K562 (cell line): ENCODE results near the gene RAB6A. TPM values are rescaled to one million over a fixed set of nuclear protein-coding genes. Genes with fewer than 3 reads are reported as not detected.
A peak's percentile ranks its signal among the peaks of the same experiment; 100 is the strongest.

ENCODE experiments used
- ATAC-seq: fragments of 200-7000 bp; cut with Tn5 transposase; 3 replicates; pipeline ENCODE4 v1.9.1; 2020; ENCODE audit warnings: moderate library complexity
- BruUV-seq: library from RNA; stranded (reverse); fragments of 400-500 nt; replicated peaks from 2 replicates; lab custom pipeline; 2021; lab: Mats Ljungman, UMichigan
- CTCF ChIA-PET: fragments of 300-600 bp; formaldehyde crosslinking; extraction: SDS; loops from one replicate; lab custom pipeline; 2021; ENCODE audit warnings: low intra/inter-chr PET ratio; lab: Yijun Ruan, JAX
- POLR2A ChIA-PET: fragments of 300-600, 350-650 bp; sonication (Branson Sonifier 250); formaldehyde crosslinking; extraction: SDS; loops from one replicate; lab custom pipeline; 2021; ENCODE audit warnings: antibody characterized with exemption, inconsistent platforms; lab: Yijun Ruan, JAX
- DNase-seq, 4 experiments: peaks; one replicate each; pipeline versions ENCODE4 v3.0.0 to v3.0.0-alpha.2; 2011 to 2018; ENCODE audit warnings: low spot score in 3 of 4, mixed read lengths in 3 of 4; ENCODE audit errors: extremely low read depth in 1 of 4
- FAIRE-seq: peaks from 2 replicates; lab custom pipeline; 2011; peaks lifted over from hg19 to GRCh38; lab: Jason Lieb, UNC
- H2AFZ ChIP-seq: 2 replicates; pipeline ENCODE4 v1.6.0; 2011; ENCODE audit warnings: low read depth, low read length, control low read depth, inconsistent platforms
- H3K27ac ChIP-seq: fragments of 200-600 bp; 3 replicates; pipeline ENCODE4 v1.8.0; 2011; ENCODE audit warnings: low read depth, mild to moderate bottlenecking, control low read depth, inconsistent platforms, low read length, moderate library complexity, mixed read lengths; ENCODE audit errors: extremely low read depth
- H3K27me3 ChIP-seq, 2 experiments: fragments of 300-600 bp in 1 of 2; 2 replicates in 1 of 2; 3 replicates in 1 of 2; pipeline versions ENCODE4 v1.6.0 to v1.8.0; 2011; ENCODE audit warnings: inconsistent platforms in 2 of 2, low read length in 2 of 2, mild to moderate bottlenecking in 1 of 2, mixed read lengths in 1 of 2, moderate library complexity in 1 of 2; ENCODE audit not compliant: control insufficient read depth in 2 of 2, insufficient read depth in 2 of 2
- H3K36me3 ChIP-seq: fragments of 300-600 bp; 3 replicates; pipeline ENCODE4 v1.8.0; 2011; ENCODE audit warnings: mild to moderate bottlenecking, low read length, inconsistent platforms; ENCODE audit not compliant: control insufficient read depth, insufficient read depth
- H3K4me1 ChIP-seq, 2 experiments: fragments of 200-600 bp in 1 of 2; replicated peaks in 1 of 2; 2 replicates in 1 of 2; 3 replicates in 1 of 2; pipeline versions ENCODE4 v1.5.1 to v1.8.0; 2011; ENCODE audit warnings: inconsistent platforms in 2 of 2, low read length in 2 of 2, mild to moderate bottlenecking in 1 of 2, mixed read lengths in 1 of 2, moderate library complexity in 1 of 2; ENCODE audit not compliant: control insufficient read depth in 2 of 2, insufficient read depth in 2 of 2
- H3K4me2 ChIP-seq: 2 replicates; pipeline ENCODE4 v1.6.1; 2011; ENCODE audit warnings: low read length, control low read depth, inconsistent platforms, mixed read lengths; ENCODE audit not compliant: insufficient read depth
- H3K4me3 ChIP-seq: fragments of 200-600 bp; sonication (generic), shearing (Covaris generic); 2 replicates; pipeline ENCODE4 v1.5.1; 2016; ENCODE audit warnings: control low read depth, inconsistent platforms
- H3K79me2 ChIP-seq: fragments of 200-600 bp; 3 replicates; pipeline ENCODE4 v1.8.0; 2011; ENCODE audit warnings: low read length, inconsistent platforms; ENCODE audit not compliant: control insufficient read depth, insufficient read depth
- H3K9ac ChIP-seq, 2 experiments: 2 replicates each; pipeline versions ENCODE4 v1.6.0 to v1.6.1; 2011; ENCODE audit warnings: low read depth in 2 of 2, low read length in 2 of 2, control low read depth in 1 of 2, inconsistent platforms in 1 of 2, mild to moderate bottlenecking in 1 of 2, mixed read lengths in 1 of 2; ENCODE audit not compliant: insufficient read depth in 1 of 2
- H3K9me1 ChIP-seq: one replicate; pipeline ENCODE4 v1.6.0; 2011; ENCODE audit warnings: inconsistent platforms, mild to moderate bottlenecking, low read length, moderate library complexity; ENCODE audit not compliant: control insufficient read depth, insufficient read depth
- H3K9me3 ChIP-seq: replicated peaks from 2 replicates; pipeline ENCODE4 v1.5.1; 2011; ENCODE audit warnings: low read depth, low read length, inconsistent platforms; ENCODE audit not compliant: control insufficient read depth, insufficient read depth
- H4K20me1 ChIP-seq: replicated peaks from 2 replicates; pipeline ENCODE4 v1.6.1; 2011; ENCODE audit warnings: low read length, inconsistent platforms, mixed read lengths; ENCODE audit not compliant: control insufficient read depth, insufficient read depth
- ADNP ChIP-seq: fragments of 200-800 bp; sonication (Bioruptor generic); IDR thresholded peaks from 2 replicates; pipeline ENCODE4 v1.6.1; 2016; ENCODE audit warnings: missing genetic modification characterization, missing compliant biosample characterization
- BCOR ChIP-seq: fragments of 450-650 bp; IDR thresholded peaks from 2 replicates; pipeline ENCODE4 v1.6.1; 2016
- CBFA2T3 ChIP-seq: fragments of 450-650 bp; IDR thresholded peaks from 2 replicates; pipeline ENCODE4 v1.6.1; 2017
- ELK1 ChIP-seq: sonication (generic); formaldehyde crosslinking; IDR thresholded peaks from 2 replicates; pipeline ENCODE4 v1.8.1; 2022; ENCODE audit warnings: missing genetic modification reagents
- KDM1A ChIP-seq, 2 experiments: fragments of 450-650 bp; IDR thresholded peaks; 2 replicates each; pipeline ENCODE4 v1.6.1; 2016; ENCODE audit warnings: mild to moderate bottlenecking in 2 of 2
- KLF10 ChIP-seq: fragments of 250-450 bp; sonication (Bioruptor Pico); IDR thresholded peaks from 2 replicates; pipeline ENCODE4 v1.6.1; 2021; ENCODE audit warnings: matching md5 sums
- MEF2A ChIP-seq: IDR thresholded peaks from 2 replicates; pipeline ENCODE4 v1.6.1; 2011; ENCODE audit warnings: low read depth, mild to moderate bottlenecking, low read length, moderate library complexity; ENCODE audit not compliant: control insufficient read depth
- NCOA1 ChIP-seq: fragments of 450-650 bp; IDR thresholded peaks from 2 replicates; pipeline ENCODE4 v1.6.1; 2016; ENCODE audit warnings: low read depth
- SMARCA5 ChIP-seq: fragments of 450-650 bp; IDR thresholded peaks from 2 replicates; pipeline ENCODE4 v1.6.1; 2016
- THRA ChIP-seq: fragments of 450-650 bp; IDR thresholded peaks from 2 replicates; pipeline ENCODE4 v1.6.1; 2017; ENCODE audit warnings: mild to moderate bottlenecking, moderate library complexity
- TOE1 ChIP-seq, 2 experiments: fragments of 450-650 bp in 1 of 2; sonication (generic) in 1 of 2; formaldehyde crosslinking in 1 of 2; IDR thresholded peaks; 2 replicates each; pipeline versions ENCODE4 v1.7.1 to v1.8.0; 2016 to 2022; ENCODE audit warnings: borderline replicate concordance in 2 of 2, mild to moderate bottlenecking in 2 of 2, antibody characterized with exemption in 1 of 2, inconsistent platforms in 1 of 2, low read depth in 1 of 2, missing genetic modification reagents in 1 of 2, moderate library complexity in 1 of 2
- ZNF436 ChIP-seq: fragments of 250-450, 450-650 bp; sonication (Bioruptor Pico); formaldehyde crosslinking; IDR thresholded peaks from 2 replicates; pipeline ENCODE4 v1.7.0; 2020; ENCODE audit warnings: mild to moderate bottlenecking
- WGBS: fragments of 100-300 bp; shearing (Covaris generic); methylation state at CpG from one replicate; pipeline ENCODE4 v1.1.6; 2016; ENCODE audit warnings: low coverage, mixed read lengths; ENCODE audit not compliant: insufficient coverage; ENCODE audit errors: missing lambda C conversion rate; 5-methylcytosine and 5-hydroxymethylcytosine counted together
- in situ Hi-C: fragments of 300-500 bp; cut with MboI; formaldehyde crosslinking; loops from 4 replicates; pipeline ENCODE4 v1.15.0; 2018; ENCODE audit warnings: inconsistent platforms, mixed read lengths
- intact Hi-C: fragments of 100-400 bp; cut with micrococcal nuclease; formaldehyde crosslinking; loops from 2 replicates; pipeline ENCODE4 v1.14.2; 2022
- polyA plus RNA-seq, 8 experiments: library from polyadenylated mRNA; depleted of rRNA in 4 of 8; stranded (reverse) in 5 of 8; unstranded in 3 of 8; fragments of >200 nt; fragmentation: Nextera tagmentation in 2 of 8; fragmentation: Illumina TruSeq in 1 of 8; extraction: Ambion mirVana in 2 of 8; extraction: Trizol in 1 of 8; gene quantifications; 2 replicates each; pipeline versions ENCODE4 v1.2.1 to v1.2.3, GENCODE V29; 2011 to 2014; ENCODE audit warnings: inconsistent platforms in 1 of 8, missing spikeins in 1 of 8
- total RNA-seq, 7 experiments: library from RNA; depleted of rRNA in 6 of 7; stranded (reverse); fragments of >200 nt in 6 of 7; fragmentation: Illumina TruSeq in 2 of 7; extraction: Trizol in 2 of 7; gene quantifications; 2 replicates each; pipeline versions ENCODE4 v1.2.1 to v1.2.3, GENCODE V29; 2011 to 2021; ENCODE audit warnings: low replicate concordance in 1 of 7
- TF ChIP-seq, protein P1 (sequence below): fragments of 150-350 bp; IDR thresholded peaks from 2 replicates; pipeline ENCODE4 v1.6.1; 2014; ENCODE audit warnings: low read depth, mild to moderate bottlenecking, low read length, borderline replicate concordance
- TF ChIP-seq, protein P2 (sequence below): fragments of 250-450 bp; sonication (Bioruptor Pico); IDR thresholded peaks from 2 replicates; pipeline ENCODE4 v1.8.0; 2021; ENCODE audit warnings: moderate library complexity, mild to moderate bottlenecking, inconsistent platforms

Gene RAB6A
- total and polyA plus RNA-seq, 9 of the 15 experiments (the other 6 are each of a cell fraction or from before 2014, with no cell fraction given): 14.0 to 95.3 (median 45.4) TPM

- peak overlapping the region; percentile 97; the same call in 1 of the 3 replicates for H3K27ac ChIP-seq
- WGBS: 92% methylated on average over 6 of the region's 6 CpGs
- CTCF ChIA-PET: no interaction called here
- TF ChIP-seq KDM1A (IDR thresholded peaks at IDR 0.05) (peak; percentile 23 to 42; a peak in 2 of 4 replicates), MEF2A (no peak), NCOA1 (no peak), ZNF436 (CRISPR knock-in tag) (no peak), ADNP (tag) (peak; percentile 42; the same call in 1 of the 2 replicates), ELK1 (CRISPR knock-in tag) (no peak), THRA (no peak), KLF10 (CRISPR knock-in tag) (no peak), SMARCA5 (peak; percentile 24; the same call in 1 of the 2 replicates), BCOR (peak; percentile 85), CBFA2T3 (no peak), TOE1 (IDR thresholded peaks at IDR 0.05; ENCODE audit: borderline replicate concordance) (no peak), TOE1 (CRISPR knock-in tag; IDR thresholded peaks at IDR 0.05; ENCODE audit: borderline replicate concordance, low read depth) (no peak)
- TF ChIP-seq, protein P1, sequence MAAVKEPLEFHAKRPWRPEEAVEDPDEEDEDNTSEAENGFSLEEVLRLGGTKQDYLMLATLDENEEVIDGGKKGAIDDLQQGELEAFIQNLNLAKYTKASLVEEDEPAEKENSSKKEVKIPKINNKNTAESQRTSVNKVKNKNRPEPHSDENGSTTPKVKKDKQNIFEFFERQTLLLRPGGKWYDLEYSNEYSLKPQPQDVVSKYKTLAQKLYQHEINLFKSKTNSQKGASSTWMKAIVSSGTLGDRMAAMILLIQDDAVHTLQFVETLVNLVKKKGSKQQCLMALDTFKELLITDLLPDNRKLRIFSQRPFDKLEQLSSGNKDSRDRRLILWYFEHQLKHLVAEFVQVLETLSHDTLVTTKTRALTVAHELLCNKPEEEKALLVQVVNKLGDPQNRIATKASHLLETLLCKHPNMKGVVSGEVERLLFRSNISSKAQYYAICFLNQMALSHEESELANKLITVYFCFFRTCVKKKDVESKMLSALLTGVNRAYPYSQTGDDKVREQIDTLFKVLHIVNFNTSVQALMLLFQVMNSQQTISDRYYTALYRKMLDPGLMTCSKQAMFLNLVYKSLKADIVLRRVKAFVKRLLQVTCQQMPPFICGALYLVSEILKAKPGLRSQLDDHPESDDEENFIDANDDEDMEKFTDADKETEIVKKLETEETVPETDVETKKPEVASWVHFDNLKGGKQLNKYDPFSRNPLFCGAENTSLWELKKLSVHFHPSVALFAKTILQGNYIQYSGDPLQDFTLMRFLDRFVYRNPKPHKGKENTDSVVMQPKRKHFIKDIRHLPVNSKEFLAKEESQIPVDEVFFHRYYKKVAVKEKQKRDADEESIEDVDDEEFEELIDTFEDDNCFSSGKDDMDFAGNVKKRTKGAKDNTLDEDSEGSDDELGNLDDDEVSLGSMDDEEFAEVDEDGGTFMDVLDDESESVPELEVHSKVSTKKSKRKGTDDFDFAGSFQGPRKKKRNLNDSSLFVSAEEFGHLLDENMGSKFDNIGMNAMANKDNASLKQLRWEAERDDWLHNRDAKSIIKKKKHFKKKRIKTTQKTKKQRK: no peak
- TF ChIP-seq, protein P2, sequence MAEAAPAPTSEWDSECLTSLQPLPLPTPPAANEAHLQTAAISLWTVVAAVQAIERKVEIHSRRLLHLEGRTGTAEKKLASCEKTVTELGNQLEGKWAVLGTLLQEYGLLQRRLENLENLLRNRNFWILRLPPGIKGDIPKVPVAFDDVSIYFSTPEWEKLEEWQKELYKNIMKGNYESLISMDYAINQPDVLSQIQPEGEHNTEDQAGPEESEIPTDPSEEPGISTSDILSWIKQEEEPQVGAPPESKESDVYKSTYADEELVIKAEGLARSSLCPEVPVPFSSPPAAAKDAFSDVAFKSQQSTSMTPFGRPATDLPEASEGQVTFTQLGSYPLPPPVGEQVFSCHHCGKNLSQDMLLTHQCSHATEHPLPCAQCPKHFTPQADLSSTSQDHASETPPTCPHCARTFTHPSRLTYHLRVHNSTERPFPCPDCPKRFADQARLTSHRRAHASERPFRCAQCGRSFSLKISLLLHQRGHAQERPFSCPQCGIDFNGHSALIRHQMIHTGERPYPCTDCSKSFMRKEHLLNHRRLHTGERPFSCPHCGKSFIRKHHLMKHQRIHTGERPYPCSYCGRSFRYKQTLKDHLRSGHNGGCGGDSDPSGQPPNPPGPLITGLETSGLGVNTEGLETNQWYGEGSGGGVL (CRISPR knock-in tag): no peak
Observed at GRCh38 chr11:73781303-73781702, 20.4 kb upstream of the RAB6A start.

More at GRCh38 chr11:73781303-73781702, 20.4 kb upstream of the RAB6A start:
- FAIRE-seq (no peak), ATAC-seq (no peak), DNase-seq (no peak)
- no peak overlapping the region for H3K4me2 ChIP-seq
- no peaks in the 10 kb centered on the region for H3K79me2 ChIP-seq
- peaks cover 16 to 36% of the 10 kb centered on the region in 2 experiments for H3K4me1 ChIP-seq
- H3K27me3 ChIP-seq: no peaks in the 10 kb centered on the region
- H3K4me3 ChIP-seq: no peak overlapping the region
- no peaks in the 10 kb centered on the region for H3K36me3 ChIP-seq
- no peaks in the 10 kb centered on the region for H3K9me1 ChIP-seq
- in situ Hi-C loops (no loop called here), intact Hi-C loops (loop anchor here (10.0 kb wide), 1 partner anchor 153 kb away; no protein-coding TSS in a partner anchor)
- H3K9me3 ChIP-seq: no peaks in the 10 kb centered on the region; the same call in 1 of the 2 replicates
- POLR2A ChIA-PET: interaction anchor here (5.7 kb wide), 1 partner anchor 18 kb away, joined by 86 read pairs; the partner anchor contains the start of gene RAB6A
- no peak overlapping the region; a peak in 1 of 4 replicates for H3K9ac ChIP-seq
- H4K20me1 ChIP-seq: no peaks in the 10 kb centered on the region
- peak overlapping the region; percentile 71 for H2AFZ ChIP-seq
- no TSS peak for BruUV-seq
